Measurements from ENCODE around the gene PPP2R5C.

GRCh38 chr14:101844751-101845150 lies 83.2 kb downstream of the PPP2R5C start:
- no peak for TF ChIP-seq CREB1 (IDR thresholded peaks at IDR 0.05; ENCODE audit: low read depth)
- no peak for TF ChIP-seq FOXM1 (IDR thresholded peaks at IDR 0.05; ENCODE audit: borderline replicate concordance, low read depth)
- no peak for TF ChIP-seq REST (IDR thresholded peaks at IDR 0.05; ENCODE audit: low read depth)
- no peak for TF ChIP-seq YY1 (IDR thresholded peaks at IDR 0.05; ENCODE audit: low read depth)
- no peak for TF ChIP-seq USF1 (IDR thresholded peaks at IDR 0.05)
- TF ChIP-seq MAX (IDR thresholded peaks at IDR 0.05), result no peak
- no peak for TF ChIP-seq TAF1 (IDR thresholded peaks at IDR 0.05; ENCODE audit: low read depth)
- TF ChIP-seq EP300 (IDR thresholded peaks at IDR 0.05; ENCODE audit: borderline replicate concordance), result no peak
- TF ChIP-seq CEBPB (IDR thresholded peaks at IDR 0.05), result no peak
- no peak for TF ChIP-seq ZBTB7A (IDR thresholded peaks at IDR 0.05; ENCODE audit: low read depth)
- no peak for TF ChIP-seq NFIC (IDR thresholded peaks at IDR 0.05)
- TF ChIP-seq RAD21 (IDR thresholded peaks at IDR 0.05; ENCODE audit: low read depth), result no peak
- no peak for TF ChIP-seq TCF12 (IDR thresholded peaks at IDR 0.05; ENCODE audit: low read depth)
